ENCODE data around the gene BRAP.
"Not testable (repeated sequence)": the region's sequence is repeated elsewhere in the genome, so short reads cannot be mapped to it uniquely, and the experiment has no call there.

The BRAP gene, protein sequence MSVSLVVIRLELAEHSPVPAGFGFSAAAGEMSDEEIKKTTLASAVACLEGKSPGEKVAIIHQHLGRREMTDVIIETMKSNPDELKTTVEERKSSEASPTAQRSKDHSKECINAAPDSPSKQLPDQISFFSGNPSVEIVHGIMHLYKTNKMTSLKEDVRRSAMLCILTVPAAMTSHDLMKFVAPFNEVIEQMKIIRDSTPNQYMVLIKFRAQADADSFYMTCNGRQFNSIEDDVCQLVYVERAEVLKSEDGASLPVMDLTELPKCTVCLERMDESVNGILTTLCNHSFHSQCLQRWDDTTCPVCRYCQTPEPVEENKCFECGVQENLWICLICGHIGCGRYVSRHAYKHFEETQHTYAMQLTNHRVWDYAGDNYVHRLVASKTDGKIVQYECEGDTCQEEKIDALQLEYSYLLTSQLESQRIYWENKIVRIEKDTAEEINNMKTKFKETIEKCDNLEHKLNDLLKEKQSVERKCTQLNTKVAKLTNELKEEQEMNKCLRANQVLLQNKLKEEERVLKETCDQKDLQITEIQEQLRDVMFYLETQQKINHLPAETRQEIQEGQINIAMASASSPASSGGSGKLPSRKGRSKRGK

DNA sequence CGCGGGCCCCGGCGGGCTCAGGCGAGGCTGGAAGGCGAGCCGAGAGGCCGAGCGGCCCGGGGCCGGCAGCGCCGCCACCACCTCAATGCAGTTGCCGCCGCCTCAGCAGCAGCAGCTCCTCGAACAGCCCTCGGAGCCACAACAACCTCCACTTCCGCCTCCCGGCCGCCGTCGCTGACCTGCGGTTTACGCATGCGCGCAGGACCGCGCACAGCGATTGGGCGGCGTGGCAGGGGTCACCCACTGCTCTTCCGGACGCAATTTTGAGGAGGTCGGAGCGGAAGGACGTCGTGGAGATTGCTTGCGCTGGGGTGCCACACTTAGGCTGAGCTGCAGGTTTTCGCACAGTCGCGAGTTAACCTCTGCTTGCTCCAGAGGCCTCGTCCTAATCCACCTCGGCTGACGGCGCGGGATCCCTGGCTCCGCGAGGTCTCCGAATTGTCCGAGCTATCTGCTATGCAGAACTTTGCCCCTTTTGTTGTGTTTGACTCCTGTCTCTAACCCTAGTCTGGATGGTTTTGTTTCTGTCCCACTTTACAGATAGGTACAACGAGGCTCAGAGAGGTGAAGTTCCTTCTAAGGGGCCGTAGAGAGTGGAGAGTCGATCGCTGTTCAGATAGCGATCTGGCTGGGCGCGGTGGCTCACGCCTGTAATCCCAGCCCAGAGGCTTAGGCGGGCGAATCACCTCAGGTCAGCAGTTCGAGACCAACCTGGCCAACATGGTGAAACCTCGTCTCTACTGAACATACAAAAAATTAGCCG, at the start of gene BRAP, which contains the start of gene ACAD10:
Gene BRAP (minus strand): TSS at position 146 of the 763 bp plus-strand sequence. CDS start 164 bp downstream, outside the sequence.
Gene ACAD10 (plus strand): TSS at position 243 of the 763 bp plus-strand sequence. CDS start 6,657 bp downstream, outside the sequence.
- peak; percentile 94 for DNase-seq

DNA sequence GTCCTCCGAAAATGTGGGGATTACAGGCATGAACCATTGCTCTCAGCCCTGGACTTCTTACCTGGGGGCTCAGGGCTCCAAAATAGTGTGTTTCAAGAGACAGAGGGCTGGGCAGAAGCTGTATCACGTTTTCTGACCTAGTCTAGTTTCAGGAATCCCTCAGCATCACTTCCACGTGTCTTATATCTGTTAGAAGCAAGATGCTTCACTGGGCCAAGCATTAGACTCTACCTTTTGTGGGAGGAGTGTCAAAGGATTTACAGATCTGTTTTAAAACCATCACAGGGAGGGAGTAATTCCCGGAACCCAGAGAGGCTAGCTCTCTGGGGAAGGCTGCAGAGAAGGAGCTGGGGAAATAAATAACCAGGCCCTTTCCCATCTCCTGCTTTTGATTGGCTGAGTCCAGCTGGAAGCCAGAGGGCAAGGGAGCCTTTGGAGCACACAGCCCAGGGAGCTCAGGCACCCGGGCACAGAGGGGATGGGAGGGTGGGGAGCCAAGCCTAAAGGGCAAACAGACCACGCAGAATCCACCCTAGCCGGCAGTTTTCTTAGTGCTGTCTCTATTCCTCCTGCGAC, 47.7 kb upstream of the BRAP start:
- no peak for DNase-seq

DNA sequence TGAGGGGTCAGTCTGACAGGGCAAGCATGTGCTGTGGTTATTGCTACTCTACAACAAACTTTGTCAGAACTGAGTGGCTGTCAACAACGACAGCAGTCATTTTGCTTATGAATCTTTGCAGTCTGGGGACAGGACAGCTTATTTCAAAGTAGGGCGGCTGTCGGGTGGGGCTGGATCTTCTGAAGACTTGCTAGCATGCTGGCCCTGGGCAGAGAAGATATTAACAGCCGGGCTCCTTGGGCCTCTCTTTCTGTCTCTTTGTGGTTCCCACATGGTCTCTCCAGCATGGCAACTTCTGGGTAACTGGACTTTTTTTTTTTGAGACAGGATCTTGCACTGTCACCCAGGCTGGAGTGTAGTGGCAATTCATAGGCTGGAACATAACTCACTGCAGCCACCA, 47.0 kb upstream of the BRAP start:
- DNase-seq = no peak

DNA sequence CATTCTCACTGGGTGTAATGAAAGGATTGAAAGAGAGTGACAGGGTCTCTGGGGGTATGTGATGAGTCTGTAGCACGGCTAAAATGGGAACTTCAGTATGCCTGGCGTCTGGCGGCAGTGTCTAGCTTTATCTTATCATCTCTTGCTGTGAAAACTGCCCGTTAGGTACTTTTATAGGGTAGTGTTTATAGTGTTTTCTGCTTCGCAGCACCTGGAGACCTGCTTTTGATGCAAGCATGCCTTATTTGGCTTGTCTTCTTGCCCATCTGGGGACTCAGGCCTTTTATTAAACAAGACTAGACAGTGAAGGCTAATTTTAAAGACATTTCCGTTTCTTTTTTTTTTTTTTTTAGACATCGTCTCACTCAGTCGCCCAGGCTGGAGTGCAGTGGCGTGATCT, 44.7 kb upstream of the BRAP start:
- no peak for DNase-seq

DNA sequence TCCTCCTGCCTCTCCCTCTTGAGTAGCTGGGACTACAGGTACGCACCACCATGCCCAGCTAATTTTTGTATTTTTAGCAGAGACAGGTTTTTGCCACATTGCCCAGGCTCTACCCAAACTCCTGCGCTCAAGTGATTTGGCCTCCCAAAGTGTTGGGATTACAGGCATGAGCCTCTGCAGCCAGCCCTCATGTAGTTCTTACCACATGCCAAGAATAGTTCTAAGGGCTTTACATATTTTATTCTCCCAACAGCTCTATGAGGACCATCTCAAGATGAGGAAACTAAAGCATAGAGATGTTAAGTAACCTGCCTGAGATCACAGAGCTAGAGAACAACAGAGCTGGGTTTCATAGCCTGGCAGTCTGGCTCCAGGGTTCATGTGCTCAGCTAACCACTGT, 43.0 kb upstream of the BRAP start:
- no peak for DNase-seq

DNA sequence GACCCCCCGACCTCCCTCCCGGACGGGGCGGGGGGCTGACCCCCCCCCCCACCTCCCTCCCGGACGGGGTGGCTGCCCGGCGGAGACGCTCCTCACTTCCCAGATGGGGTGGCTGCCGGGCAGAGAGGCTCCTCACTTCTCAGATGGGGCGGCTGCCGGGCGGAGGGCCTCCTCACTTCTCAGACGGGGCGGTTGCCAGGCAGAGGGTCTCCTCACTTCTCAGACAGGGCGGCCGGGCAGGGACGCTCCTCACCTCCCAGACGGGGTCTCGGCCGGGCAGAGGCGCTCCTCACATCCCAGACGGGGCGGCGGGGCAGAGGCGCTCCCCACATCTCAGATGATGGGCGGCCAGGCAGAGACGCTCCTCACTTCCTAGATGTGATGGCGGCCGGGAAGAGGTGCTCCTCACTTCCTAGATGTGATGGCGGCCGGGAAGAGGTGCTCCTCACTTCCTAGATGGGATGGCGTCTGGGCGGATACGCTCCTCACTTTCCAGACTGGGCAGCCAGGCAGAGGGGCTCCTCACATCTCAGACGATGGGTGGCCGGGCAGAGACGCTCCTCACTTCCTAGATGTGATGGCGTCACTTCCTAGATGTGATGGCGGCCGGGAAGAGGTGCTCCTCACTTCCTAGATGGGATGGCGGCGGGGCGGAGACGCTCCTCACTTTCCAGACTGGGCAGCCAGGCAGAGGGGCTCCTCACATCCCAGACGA, 38.0 kb upstream of the BRAP start:
- not testable (repeated sequence) for DNase-seq

DNA sequence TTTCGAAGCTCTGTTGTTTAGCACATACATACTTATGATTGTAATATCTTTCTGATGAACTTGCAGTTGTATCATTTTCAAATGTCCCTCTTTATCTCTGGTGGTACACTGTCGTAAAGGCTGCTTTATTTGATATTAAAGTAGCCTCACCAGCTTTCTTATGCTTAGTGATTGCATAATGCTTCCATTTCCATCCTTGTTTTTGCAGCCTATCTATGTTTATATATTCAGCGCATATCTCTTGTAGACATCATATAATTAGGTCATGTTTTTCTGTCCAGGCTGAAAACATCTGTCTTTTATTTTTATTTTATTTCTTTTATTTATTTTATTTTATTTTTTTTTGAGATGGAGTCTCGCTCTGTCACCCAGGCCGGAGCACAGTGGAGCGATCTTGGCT, 34.7 kb upstream of the BRAP start:
- no peak for DNase-seq

DNA sequence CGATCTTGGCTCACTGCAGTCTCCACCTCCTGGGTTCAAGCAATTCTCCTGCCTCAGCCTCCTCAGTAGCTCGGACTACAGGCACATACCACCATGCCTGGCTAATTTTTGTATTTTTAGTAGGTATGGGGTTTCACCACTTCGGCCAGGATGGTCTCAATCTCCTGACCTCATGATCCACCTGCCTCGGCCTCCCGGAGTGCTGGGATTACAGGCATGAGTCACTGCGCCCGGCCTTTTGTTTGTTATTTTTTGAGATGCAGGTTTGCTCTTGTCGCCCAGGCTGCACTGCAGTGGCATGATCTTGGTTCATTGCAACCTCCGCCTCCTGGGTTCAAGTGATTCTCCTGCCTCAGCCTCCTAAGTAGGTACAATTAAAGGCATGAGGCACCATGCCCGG, 33.6 kb upstream of the BRAP start:
- not testable (repeated sequence) for DNase-seq

DNA sequence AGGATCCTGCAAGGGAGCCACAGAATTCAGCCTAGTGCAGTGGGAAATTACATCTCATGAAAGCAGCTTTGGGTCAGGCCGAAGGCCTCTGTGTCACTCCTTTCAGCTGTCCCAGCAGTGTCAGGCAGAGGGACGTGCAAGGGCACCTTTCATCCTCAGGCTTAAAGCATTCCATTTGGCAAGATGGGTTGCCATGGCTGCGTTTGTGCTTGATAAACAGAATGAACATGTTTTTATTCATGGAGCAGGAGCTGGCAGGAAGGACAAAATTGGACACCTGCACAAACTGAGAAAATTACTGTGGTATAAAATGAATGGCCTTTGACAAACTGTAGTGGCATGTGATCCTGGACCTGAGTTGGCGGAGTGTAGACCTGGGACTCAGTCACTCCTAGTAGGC, 29.5 kb upstream of the BRAP start:
- DNase-seq = no peak

DNA sequence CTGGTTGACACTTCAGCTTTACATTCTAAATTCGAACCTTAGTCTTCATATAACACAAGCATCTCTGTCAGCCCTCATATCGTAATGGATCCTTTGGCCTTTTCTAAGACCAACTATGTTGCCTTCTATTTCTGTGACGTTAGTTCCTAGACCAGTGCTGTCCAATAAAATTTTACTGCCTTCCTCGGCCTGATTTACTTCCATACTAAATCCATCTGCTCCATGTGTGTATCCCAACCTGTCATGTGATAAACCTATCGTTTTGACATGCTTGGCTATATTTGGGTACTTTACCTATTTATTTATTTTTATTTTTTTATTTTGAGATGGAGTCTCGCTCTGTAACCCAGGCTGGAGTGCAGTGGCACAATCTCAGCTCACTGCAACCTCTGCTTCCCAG, 20.4 kb upstream of the BRAP start:
- DNase-seq = no peak

DNA sequence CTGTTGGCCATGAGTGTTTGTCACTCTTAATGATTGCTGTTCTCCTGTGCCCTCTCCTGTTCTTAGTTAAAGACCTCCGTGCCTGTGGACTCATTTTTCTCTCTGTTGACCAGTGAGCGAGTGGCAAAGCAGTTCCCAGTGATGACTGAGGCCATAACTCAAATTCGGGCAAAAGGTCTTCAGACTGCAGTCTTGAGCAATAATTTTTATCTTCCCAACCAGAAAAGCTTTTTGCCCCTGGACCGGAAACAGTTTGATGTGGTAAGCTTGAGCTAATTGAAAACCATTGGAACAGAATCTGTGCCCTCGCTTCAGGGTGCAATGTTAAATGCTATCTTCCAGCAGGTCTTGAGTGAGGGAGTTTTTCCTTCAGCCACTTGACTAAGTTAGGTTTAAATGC, 19.9 kb upstream of the BRAP start:
- DNase-seq = no peak

DNA sequence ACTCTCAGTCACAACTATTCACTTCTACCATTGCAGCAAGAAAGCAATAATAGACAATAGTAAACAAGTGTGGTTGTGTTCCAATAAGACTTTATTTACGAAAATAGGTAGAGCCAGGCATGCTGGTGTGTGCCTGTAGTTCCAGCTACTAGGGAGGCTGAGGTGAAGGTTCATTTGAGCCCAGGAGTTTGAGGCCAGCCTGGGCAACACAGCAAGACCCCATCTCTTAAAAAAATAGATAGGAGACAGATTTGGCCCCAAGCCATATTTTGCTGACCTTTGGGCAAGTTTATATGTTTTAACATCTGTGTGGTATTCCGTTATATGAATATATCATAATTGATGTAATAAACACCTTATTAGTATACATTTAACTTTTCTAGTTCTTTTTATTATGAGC, 14.2 kb upstream of the BRAP start:
- no peak for DNase-seq

DNA sequence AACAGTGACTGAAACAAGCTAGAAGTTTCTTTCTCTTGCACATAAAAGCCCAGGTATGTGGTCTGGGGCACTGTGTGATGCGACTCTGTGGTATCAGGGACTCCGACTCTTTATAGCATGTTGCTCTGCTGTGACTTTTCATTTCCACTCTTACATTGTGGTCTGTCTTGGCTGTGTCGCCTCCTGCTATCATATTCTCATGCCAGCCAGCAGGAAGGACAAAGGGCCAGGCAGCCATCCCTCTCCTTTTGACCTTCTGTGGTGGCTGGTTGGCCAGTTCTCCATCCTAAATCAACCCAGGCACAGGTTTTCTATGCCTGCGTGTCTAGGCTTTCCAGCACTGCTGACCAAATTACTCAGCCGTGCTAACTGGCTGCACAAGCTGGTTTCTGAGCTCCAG, 8.1 kb upstream of the BRAP start:
- no peak for DNase-seq

DNA sequence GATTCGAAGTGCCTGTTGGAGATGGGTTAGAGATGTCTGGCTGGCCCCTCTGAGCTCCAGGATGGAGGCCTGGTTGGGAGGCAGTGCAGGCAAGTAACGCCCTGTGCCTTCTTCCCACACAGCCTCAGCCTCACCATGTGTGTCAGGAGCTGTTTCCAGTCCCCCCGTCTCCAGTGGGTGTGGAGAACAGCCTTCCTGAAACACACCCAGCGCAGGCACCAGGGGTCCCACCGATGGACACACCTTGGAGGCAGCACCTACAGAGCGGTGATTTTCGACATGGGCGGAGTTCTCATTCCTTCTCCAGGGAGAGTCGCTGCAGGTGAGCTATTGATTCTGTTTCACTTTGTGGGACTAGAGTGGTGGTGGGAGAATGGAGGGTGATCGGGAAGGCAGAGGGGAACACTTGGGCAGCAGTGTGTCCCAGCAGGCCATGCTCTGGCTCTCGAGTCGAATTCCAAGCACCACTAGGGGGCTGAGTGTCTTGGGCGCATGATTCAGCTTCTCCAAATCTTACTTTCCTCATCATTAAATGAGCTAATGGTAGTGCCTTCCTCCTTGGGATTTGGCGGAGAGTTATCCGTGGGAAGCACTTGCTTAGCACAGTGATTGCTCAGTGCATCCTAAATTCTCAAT, 6.9 kb upstream of the BRAP start:
- DNase-seq = peak; percentile 9

DNA sequence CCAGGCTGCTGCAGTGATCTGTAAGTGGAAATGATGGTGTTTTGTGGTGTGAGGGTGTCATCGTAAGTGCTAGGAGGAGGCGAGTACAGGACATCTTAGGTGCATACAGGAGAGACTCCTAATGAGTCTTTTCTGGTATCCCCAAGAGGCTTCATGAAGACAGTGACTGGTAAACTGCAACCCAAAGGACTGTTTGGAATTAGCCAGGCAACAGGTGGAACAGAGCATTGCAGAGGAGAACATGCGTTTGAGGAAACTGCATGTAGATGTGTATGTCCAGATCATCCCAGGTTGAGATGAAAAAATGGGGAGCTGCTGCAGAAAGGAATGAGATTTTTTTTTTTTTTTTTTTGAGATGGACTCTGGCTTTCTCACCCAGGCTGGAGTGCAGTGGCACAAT, 5.5 kb upstream of the BRAP start:
- DNase-seq = no peak

DNA sequence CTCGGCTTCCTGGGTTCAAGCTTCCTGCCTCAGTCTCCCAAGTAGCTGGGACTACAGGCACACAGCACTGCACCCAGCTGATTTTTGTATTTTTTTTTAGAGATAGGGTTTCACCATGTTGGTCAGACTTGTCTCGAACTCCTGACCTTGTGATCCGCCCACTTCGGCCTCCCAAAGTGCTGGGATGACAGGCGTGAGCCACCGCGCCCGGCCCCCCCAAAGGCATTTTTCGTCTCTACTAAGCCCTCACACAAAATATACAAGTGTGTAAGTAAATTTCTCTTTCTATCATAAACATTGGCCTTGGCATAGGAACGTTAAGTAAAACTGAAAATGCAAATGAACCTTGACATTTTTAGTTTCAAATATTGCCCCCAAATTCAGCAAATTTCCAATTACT, 2.2 kb upstream of the BRAP start:
- no peak for DNase-seq

DNA sequence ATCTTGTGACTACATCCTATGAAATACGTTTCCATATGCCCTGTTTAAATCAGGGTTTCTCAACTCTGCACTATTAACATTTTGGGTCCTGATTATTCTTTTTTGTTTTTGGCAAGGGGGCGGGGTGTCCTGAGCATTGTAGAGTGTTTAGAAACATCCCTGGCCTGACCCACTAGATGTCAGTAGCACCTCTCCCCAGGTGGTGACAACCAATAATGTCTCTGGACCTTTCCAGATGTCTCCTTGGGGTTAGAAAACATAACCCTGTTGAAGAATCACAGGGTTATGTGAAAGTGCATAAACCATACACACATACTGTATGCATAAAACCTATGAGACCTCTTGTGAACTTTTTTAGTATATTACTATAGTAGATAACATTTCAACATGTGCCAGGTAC, 1.5 kb upstream of the BRAP start:
- no peak for DNase-seq

DNA sequence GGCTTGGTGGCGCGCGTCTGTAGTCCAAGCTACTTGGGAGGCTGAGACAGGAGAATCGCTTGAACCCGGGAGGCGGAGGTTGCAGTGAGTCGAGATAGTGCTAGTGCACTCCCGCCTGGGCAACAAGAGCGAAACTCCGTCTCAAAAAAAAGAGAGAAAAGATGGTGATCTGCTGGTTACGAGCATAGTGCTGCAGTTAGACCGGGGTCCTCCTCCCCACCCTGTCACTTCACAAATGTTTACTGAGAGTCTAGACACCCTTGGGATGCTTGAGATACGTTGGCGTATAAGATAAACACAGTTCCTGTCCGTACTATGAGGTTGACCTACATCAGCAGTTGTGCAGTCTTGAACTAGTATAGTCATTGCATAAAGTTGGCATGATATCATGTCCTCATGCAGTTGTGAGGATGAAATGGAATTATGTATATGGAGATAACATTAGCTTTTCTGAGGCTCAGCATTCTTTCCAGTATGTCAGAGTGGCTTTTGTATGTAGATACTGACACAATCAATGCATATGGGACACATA, 884 bp upstream of the BRAP start:
- no peak for DNase-seq

DNA sequence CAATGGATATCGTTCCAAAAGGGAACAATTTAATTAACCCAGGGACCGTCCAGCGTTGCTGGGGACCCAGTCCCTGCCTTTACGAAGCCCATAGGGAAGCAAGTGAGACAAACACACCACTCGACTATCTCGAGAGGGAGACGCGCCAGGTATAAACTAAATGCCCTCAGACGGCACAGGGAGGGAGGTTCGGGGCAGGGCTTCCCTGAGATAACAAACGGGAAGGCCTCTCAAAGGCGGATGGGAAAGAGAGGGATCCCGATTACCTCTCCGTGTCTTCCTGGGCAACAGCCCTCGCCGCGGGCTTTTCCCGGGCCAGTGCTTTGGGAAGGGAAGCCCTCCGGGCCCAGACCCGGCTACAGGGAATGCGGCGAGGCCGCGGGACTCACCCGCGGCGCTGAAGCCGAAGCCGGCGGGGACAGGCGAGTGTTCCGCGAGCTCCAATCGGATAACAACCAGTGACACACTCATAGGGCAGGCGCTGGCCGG, 390 bp downstream of the BRAP start:
- DNase-seq = no peak

DNA sequence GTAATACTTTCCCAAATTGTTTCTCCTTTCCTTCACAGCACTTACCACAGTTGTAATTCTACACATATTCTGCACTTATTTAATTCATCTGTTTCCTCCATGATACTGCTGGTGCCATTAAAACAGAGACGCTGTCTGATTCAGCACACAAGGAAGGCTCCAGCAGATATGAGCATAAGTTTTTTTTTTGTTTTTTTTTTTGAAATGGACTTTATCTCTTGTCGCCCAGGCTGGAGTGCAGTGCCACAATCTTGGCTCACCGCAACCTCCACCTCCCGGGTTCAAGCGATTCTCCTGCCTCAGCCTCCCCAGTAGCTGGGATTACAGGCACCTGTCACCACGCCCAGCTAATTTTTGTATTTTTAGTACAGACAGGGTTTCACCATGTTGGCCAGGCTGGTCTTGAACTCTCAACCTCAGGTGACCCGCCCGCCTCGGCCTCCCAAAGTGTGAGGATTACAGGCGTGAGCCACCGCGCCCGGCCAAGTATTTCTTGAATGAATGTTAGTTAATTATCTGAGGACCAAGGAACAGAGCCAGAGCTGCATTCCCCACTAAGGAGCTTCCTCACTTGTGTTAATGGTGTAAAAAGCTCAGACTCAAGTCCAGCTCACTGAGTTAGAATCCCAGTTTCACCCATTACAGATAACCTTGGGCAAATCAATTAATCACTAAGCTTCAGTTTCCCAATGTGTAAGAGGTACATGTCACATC, 1.1 kb downstream of the BRAP start:
- not testable (repeated sequence) for DNase-seq

DNA sequence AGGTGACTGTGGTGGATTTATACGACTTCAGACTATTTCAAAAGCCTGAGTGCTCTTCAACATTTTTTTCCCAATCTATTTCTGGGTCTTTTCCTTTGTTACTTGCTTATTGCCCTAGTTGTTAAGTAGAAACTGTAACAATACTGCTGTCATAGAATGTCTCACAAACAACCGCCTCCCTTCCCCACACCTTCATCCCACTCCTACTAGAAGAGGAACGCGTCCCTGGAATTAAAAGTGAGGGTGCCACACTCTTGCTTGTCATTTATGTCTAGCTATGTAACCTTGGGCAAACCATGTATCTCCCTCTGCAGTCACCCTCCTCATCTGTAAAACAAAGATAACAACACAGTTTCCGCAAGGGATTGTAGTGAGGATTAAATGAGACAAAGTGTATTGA, 8.6 kb downstream of the BRAP start:
- no peak for DNase-seq

Data from fibroblast of skin of right biceps (primary cell).